Astrocyte of the spinal cord (primary cell): Measurements from ENCODE around the gene NOC4L.

ENCODE experiments used
- DNase-seq: peaks from one replicate; pipeline ENCODE4 v3.0.0; 2011; ENCODE audit warnings: low read depth, low spot score
- H3K4me3 ChIP-seq: 2 replicates; pipeline ENCODE4 v1.5.1; 2011; ENCODE audit warnings: low read depth, mild to moderate bottlenecking, low read length, moderate library complexity
- in situ Hi-C: cut with HindIII; loops from 2 replicates; pipeline ENCODE4 v1.10.0; 2017; ENCODE audit warnings: low sequenced_read_pairs
- TF ChIP-seq, protein P1 (sequence below): IDR thresholded peaks from 2 replicates; pipeline ENCODE4 v1.5.1; 2012; ENCODE audit warnings: low read depth, mild to moderate bottlenecking, low read length, inconsistent platforms

Gene NOC4L

DNA sequence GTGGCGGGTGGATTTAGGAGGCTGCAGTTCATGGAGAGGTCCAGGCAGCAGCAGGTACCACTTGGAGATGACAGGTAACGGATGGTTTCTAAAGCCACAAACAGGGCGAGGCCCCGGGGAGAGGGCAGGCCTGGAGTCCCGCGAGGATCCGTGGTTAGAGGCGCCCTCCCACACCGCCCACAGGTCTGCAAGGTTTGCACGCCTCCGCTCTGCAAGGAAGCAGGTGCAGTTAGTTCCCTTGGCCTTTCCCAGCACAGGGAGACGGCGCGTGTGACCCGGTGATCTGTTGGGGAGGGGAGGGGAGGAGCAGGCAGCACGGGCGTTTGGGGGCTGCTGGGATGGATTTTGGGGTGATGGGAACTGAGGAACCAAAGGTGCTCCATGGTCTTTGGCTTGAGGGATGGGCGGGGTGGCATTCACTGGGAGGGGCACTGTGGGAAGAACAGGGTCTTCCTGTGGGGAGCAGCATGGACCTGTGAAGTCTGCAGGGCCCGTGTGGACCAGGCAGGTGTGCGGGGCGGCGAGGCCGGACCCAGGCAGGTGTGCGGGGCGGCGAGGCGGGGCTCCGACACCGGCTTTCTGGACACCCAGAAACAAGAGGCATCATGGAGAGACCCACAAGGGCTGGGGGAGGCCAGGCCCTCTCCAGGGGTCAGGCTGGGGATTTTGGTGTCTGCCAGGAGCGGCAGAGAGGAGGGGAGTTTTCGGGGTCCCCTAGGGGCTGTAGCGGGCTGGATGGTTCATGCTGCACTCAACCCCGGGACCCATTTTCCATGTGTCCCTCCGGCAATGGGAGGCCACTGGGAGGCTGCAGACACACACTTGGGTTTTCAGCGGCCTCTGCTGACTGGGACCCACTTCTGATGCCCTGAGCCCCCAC lies 29.1 kb downstream of the NOC4L start:
- in situ Hi-C loops: no loop called here
- TF ChIP-seq, protein P1, sequence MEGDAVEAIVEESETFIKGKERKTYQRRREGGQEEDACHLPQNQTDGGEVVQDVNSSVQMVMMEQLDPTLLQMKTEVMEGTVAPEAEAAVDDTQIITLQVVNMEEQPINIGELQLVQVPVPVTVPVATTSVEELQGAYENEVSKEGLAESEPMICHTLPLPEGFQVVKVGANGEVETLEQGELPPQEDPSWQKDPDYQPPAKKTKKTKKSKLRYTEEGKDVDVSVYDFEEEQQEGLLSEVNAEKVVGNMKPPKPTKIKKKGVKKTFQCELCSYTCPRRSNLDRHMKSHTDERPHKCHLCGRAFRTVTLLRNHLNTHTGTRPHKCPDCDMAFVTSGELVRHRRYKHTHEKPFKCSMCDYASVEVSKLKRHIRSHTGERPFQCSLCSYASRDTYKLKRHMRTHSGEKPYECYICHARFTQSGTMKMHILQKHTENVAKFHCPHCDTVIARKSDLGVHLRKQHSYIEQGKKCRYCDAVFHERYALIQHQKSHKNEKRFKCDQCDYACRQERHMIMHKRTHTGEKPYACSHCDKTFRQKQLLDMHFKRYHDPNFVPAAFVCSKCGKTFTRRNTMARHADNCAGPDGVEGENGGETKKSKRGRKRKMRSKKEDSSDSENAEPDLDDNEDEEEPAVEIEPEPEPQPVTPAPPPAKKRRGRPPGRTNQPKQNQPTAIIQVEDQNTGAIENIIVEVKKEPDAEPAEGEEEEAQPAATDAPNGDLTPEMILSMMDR: no peak
- no peak overlapping the region for H3K4me3 ChIP-seq
- no peak for DNase-seq

DNA sequence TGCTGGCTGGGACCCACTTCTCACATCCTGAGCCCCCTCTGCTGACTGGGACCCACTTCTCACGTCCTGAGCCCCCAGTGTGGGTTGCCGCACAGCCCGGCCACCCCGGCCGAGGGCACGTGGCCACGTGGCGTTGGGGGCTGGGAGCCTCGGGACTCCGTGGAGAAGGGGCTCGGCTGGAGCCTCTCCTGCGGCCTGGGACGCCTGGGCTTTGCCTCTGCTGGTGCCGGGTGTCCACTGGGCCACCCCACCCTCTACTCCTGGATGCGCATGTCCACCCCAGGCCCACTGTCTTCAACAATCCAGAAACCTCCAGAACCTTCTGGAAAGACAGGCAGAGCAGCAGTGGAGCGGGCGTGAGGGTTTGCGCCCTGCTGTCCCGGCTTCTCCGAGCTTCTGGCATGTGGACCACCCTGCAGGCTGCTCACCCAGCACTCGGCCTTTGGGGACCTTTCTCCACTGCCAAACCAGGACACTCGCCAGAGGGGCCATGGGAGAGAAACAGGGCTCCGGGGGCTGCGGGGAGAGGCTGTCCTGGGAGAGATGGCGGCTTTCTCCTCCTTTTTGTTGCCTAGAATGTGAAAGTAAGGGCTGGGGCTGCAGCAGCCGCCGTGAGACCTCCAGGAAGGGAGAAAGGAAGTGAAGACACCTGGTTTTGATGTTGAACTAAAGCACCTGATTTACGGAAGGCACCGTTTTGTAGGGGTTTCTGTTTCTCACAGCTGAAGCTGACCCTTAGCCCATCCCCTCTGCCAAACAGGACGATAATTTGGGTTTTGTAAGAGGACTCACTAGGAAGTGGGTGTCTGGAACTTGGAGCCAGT lies 30.0 kb downstream of the NOC4L start:
- TF ChIP-seq, protein P1: no peak
- no peak overlapping the region for H3K4me3 ChIP-seq
- in situ Hi-C loops: no loop called here
- DNase-seq: no peak

DNA sequence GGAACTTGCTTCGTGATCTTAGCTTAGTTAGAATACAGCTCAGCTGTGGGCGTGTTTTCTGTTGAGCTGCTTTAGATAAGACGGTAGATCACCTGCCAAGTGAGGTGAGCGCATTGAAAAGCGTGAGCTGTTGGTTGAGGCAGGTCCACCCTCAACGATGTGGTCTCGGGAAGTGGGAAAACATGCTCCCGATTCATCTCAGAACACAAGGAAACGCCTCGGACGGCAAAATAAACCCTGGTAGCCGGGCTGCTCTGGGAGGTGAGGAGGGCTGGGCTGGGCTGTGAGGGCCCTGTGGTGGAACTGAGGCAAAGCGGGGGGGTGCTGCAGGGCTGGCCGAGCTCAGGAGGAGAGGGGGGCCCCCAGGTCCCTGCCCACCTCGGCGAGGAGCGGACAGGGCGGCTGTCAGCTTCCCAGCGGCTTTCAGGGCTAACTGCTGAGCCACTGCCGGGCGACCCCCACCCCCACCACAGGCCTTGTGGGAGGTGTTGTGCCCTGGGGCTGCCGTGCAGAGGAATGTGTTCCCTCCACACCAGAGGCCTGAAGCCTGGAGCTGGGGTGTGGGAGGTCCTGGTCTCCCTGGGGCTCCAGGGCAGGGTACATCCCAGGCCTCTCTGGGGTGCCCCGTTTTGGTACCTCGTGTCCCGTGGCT lies 30.7 kb downstream of the NOC4L start:
- in situ Hi-C loops: no loop called here
- no peak overlapping the region for H3K4me3 ChIP-seq
- no peak for DNase-seq

DNA sequence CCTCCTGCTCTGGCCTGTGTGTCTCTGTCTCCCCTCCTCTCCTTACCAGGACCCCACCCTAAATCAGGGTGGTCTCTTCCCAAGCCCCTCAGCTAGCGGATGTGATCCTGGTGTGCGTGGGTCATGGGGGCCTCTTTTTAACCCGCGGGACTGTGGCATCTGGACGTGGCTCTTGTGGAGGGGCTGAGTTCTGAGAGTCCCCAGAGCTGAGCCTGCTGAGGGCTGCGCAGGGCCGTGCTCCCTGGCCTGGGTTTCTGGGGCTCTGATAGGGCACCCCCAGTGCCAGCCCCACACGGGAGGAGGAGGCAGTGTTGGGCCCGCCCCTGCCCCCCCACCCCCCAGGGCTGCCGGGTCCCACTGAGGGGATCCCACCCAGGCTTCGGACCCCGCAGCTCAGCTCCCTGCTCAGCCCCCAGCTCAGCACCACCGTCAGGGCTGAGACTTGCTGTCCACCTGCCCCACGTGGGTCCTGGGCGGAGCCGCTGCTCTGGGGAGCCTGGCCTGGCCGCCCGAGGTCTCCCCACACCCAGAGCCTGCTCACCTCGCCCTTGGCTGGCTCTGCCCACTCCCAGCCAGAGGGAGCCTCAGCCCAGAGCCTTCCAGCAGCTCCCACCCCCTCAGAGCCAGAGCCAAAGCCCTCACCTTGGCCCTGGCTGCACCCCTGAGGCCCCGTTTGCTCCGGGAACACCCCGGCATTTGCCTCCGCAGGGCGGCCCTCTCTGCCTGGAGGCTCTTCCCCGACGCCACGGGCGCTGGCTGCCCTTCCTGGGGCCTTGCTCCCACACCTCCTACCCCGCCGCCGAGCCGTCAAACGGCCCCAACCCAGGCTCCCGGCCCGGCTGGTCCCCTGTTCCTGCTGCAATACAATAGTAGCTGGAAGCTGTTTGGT lies 31.5 kb downstream of the NOC4L start:
- in situ Hi-C loops: no loop called here
- TF ChIP-seq, protein P1: no peak
- no peak overlapping the region for H3K4me3 ChIP-seq
- DNase-seq: no peak

More for the DNA sequence above, 30.7 kb downstream of the NOC4L start:
- TF ChIP-seq, protein P1: no peak

DNA sequence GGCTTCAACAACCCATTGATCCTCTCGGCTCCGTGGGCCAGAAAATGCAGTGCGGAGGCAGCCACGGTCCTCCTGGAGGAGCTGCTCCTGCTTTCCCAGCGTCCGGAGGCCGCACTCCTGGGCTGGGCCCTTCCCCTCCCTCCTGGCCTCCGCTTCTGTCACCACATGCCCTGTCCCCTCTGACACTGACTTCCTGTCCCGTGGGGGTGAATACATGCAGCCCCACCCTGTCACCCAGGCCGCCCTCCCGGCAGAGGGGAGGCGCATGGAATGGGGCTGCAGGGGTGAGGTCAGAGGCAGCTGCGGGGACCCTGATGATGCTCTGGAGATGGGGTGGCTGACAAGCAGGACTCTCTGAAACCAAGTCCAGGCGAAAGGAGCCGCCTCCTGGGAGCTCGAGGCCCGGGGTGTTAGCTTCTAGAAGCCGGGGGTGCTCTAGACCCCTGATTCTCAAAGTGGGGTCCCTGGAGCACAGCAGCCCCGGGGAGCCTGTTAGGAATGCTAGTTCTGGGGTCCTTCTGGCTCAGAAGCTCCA lies 32.2 kb downstream of the NOC4L start:
- H3K4me3 ChIP-seq: no peak overlapping the region
- TF ChIP-seq, protein P1: no peak
- no peak for DNase-seq
- in situ Hi-C loops: no loop called here
